K562 (cell line): ENCODE results near the gene DOCK4. TPM values are rescaled to one million over a fixed set of nuclear protein-coding genes. Genes with fewer than 3 reads are reported as not detected.

Experiments
- ATAC-seq: fragments of 200-7000 bp; cut with Tn5 transposase; 3 replicates; pipeline ENCODE4 v1.9.1; 2020; ENCODE audit warnings: moderate library complexity
- BruUV-seq: library from RNA; stranded (reverse); fragments of 400-500 nt; replicated peaks from 2 replicates; lab custom pipeline; 2021; lab: Mats Ljungman, UMichigan
- CTCF ChIA-PET: fragments of 300-600 bp; formaldehyde crosslinking; extraction: SDS; loops from one replicate; lab custom pipeline; 2021; ENCODE audit warnings: low intra/inter-chr PET ratio; lab: Yijun Ruan, JAX
- POLR2A ChIA-PET: fragments of 300-600, 350-650 bp; sonication (Branson Sonifier 250); formaldehyde crosslinking; extraction: SDS; loops from one replicate; lab custom pipeline; 2021; ENCODE audit warnings: antibody characterized with exemption, inconsistent platforms; lab: Yijun Ruan, JAX
- DNase-seq, 4 experiments: peaks; one replicate each; pipeline versions ENCODE4 v3.0.0 to v3.0.0-alpha.2; 2011 to 2018; ENCODE audit warnings: low spot score in 3 of 4, mixed read lengths in 3 of 4; ENCODE audit errors: extremely low read depth in 1 of 4
- FAIRE-seq: peaks from 2 replicates; lab custom pipeline; 2011; peaks lifted over from hg19 to GRCh38; lab: Jason Lieb, UNC
- H2AFZ ChIP-seq: 2 replicates; pipeline ENCODE4 v1.6.0; 2011; ENCODE audit warnings: low read depth, low read length, control low read depth, inconsistent platforms
- H3K27ac ChIP-seq: fragments of 200-600 bp; 3 replicates; pipeline ENCODE4 v1.8.0; 2011; ENCODE audit warnings: low read depth, mild to moderate bottlenecking, control low read depth, inconsistent platforms, low read length, moderate library complexity, mixed read lengths; ENCODE audit errors: extremely low read depth
- H3K27me3 ChIP-seq, 2 experiments: fragments of 300-600 bp in 1 of 2; 2 replicates in 1 of 2; 3 replicates in 1 of 2; pipeline versions ENCODE4 v1.6.0 to v1.8.0; 2011; ENCODE audit warnings: inconsistent platforms in 2 of 2, low read length in 2 of 2, mild to moderate bottlenecking in 1 of 2, mixed read lengths in 1 of 2, moderate library complexity in 1 of 2; ENCODE audit not compliant: control insufficient read depth in 2 of 2, insufficient read depth in 2 of 2
- H3K36me3 ChIP-seq: fragments of 300-600 bp; 3 replicates; pipeline ENCODE4 v1.8.0; 2011; ENCODE audit warnings: mild to moderate bottlenecking, low read length, inconsistent platforms; ENCODE audit not compliant: control insufficient read depth, insufficient read depth
- H3K4me1 ChIP-seq, 2 experiments: fragments of 200-600 bp in 1 of 2; replicated peaks in 1 of 2; 2 replicates in 1 of 2; 3 replicates in 1 of 2; pipeline versions ENCODE4 v1.5.1 to v1.8.0; 2011; ENCODE audit warnings: inconsistent platforms in 2 of 2, low read length in 2 of 2, mild to moderate bottlenecking in 1 of 2, mixed read lengths in 1 of 2, moderate library complexity in 1 of 2; ENCODE audit not compliant: control insufficient read depth in 2 of 2, insufficient read depth in 2 of 2
- H3K4me2 ChIP-seq: 2 replicates; pipeline ENCODE4 v1.6.1; 2011; ENCODE audit warnings: low read length, control low read depth, inconsistent platforms, mixed read lengths; ENCODE audit not compliant: insufficient read depth
- H3K4me3 ChIP-seq: fragments of 200-600 bp; sonication (generic), shearing (Covaris generic); 2 replicates; pipeline ENCODE4 v1.5.1; 2016; ENCODE audit warnings: control low read depth, inconsistent platforms
- H3K79me2 ChIP-seq: fragments of 200-600 bp; 3 replicates; pipeline ENCODE4 v1.8.0; 2011; ENCODE audit warnings: low read length, inconsistent platforms; ENCODE audit not compliant: control insufficient read depth, insufficient read depth
- H3K9ac ChIP-seq, 2 experiments: 2 replicates each; pipeline versions ENCODE4 v1.6.0 to v1.6.1; 2011; ENCODE audit warnings: low read depth in 2 of 2, low read length in 2 of 2, control low read depth in 1 of 2, inconsistent platforms in 1 of 2, mild to moderate bottlenecking in 1 of 2, mixed read lengths in 1 of 2; ENCODE audit not compliant: insufficient read depth in 1 of 2
- H3K9me1 ChIP-seq: one replicate; pipeline ENCODE4 v1.6.0; 2011; ENCODE audit warnings: inconsistent platforms, mild to moderate bottlenecking, low read length, moderate library complexity; ENCODE audit not compliant: control insufficient read depth, insufficient read depth
- H3K9me3 ChIP-seq: replicated peaks from 2 replicates; pipeline ENCODE4 v1.5.1; 2011; ENCODE audit warnings: low read depth, low read length, inconsistent platforms; ENCODE audit not compliant: control insufficient read depth, insufficient read depth
- H4K20me1 ChIP-seq: replicated peaks from 2 replicates; pipeline ENCODE4 v1.6.1; 2011; ENCODE audit warnings: low read length, inconsistent platforms, mixed read lengths; ENCODE audit not compliant: control insufficient read depth, insufficient read depth
- EHMT2 ChIP-seq: fragments of 450-650 bp; IDR thresholded peaks from 2 replicates; pipeline ENCODE4 v1.6.1; 2018; ENCODE audit warnings: antibody characterized with exemption
- ETV5 ChIP-seq: sonication (generic); formaldehyde crosslinking; IDR thresholded peaks from 2 replicates; pipeline ENCODE4 v1.4.0; 2020; ENCODE audit warnings: low read depth, mild to moderate bottlenecking, missing genetic modification reagents
- NFIC ChIP-seq: fragments of 450-650 bp; IDR thresholded peaks from 2 replicates; pipeline ENCODE4 v1.6.1; 2017; ENCODE audit warnings: mild to moderate bottlenecking, inconsistent platforms
- POLR2G ChIP-seq: fragments of 200-400 bp; formaldehyde crosslinking; IDR thresholded peaks from 2 replicates; pipeline ENCODE4 v1.6.1; 2017; ENCODE audit warnings: low read depth, mild to moderate bottlenecking, antibody characterized with exemption, low read length, moderate library complexity
- PYGO2 ChIP-seq: fragments of 450-650 bp; IDR thresholded peaks from 2 replicates; pipeline ENCODE4 v1.6.1; 2016; ENCODE audit warnings: mild to moderate bottlenecking, missing genetic modification characterization, moderate library complexity, missing compliant biosample characterization
- RBFOX2 ChIP-seq: fragments of 200-400 bp; formaldehyde crosslinking; IDR thresholded peaks from 2 replicates; pipeline ENCODE4 v1.6.1; 2017; ENCODE audit warnings: low read depth, mild to moderate bottlenecking, low read length, moderate library complexity
- RBM15 ChIP-seq: fragments of 200-400 bp; formaldehyde crosslinking; IDR thresholded peaks from 2 replicates; pipeline ENCODE4 v1.6.1; 2018; ENCODE audit warnings: mild to moderate bottlenecking, low read length, moderate library complexity; ENCODE audit not compliant: insufficient read depth
- SMARCB1 ChIP-seq: IDR thresholded peaks from 2 replicates; pipeline ENCODE4 v1.6.1; 2011; ENCODE audit warnings: improper control_type of control experiment, low read depth; ENCODE audit not compliant: insufficient read length
- ZC3H8 ChIP-seq: fragments of 450-650 bp; IDR thresholded peaks from 2 replicates; pipeline ENCODE4 v1.6.1; 2017
- ZKSCAN1 ChIP-seq: fragments of 150-350 bp; IDR thresholded peaks from 2 replicates; pipeline ENCODE4 v1.6.1; 2016; ENCODE audit warnings: low read depth, low read length
- ZNF449 ChIP-seq: fragments of 250-450 bp; sonication (Bioruptor Pico); IDR thresholded peaks from 2 replicates; pipeline ENCODE4 v1.8.0; 2022; ENCODE audit warnings: moderate library complexity, mild to moderate bottlenecking, inconsistent platforms
- WGBS: fragments of 100-300 bp; shearing (Covaris generic); methylation state at CpG from one replicate; pipeline ENCODE4 v1.1.6; 2016; ENCODE audit warnings: low coverage, mixed read lengths; ENCODE audit not compliant: insufficient coverage; ENCODE audit errors: missing lambda C conversion rate; 5-methylcytosine and 5-hydroxymethylcytosine counted together
- in situ Hi-C: fragments of 300-500 bp; cut with MboI; formaldehyde crosslinking; loops from 4 replicates; pipeline ENCODE4 v1.15.0; 2018; ENCODE audit warnings: inconsistent platforms, mixed read lengths
- intact Hi-C: fragments of 100-400 bp; cut with micrococcal nuclease; formaldehyde crosslinking; loops from 2 replicates; pipeline ENCODE4 v1.14.2; 2022
- polyA plus RNA-seq, 8 experiments: library from polyadenylated mRNA; depleted of rRNA in 4 of 8; stranded (reverse) in 5 of 8; unstranded in 3 of 8; fragments of >200 nt; fragmentation: Nextera tagmentation in 2 of 8; fragmentation: Illumina TruSeq in 1 of 8; extraction: Ambion mirVana in 2 of 8; extraction: Trizol in 1 of 8; gene quantifications; 2 replicates each; pipeline versions ENCODE4 v1.2.1 to v1.2.3, GENCODE V29; 2011 to 2014; ENCODE audit warnings: inconsistent platforms in 1 of 8, missing spikeins in 1 of 8
- total RNA-seq, 7 experiments: library from RNA; depleted of rRNA in 6 of 7; stranded (reverse); fragments of >200 nt in 6 of 7; fragmentation: Illumina TruSeq in 2 of 7; extraction: Trizol in 2 of 7; gene quantifications; 2 replicates each; pipeline versions ENCODE4 v1.2.1 to v1.2.3, GENCODE V29; 2011 to 2021; ENCODE audit warnings: low replicate concordance in 1 of 7
- TF ChIP-seq, protein P1 (sequence below), 2 experiments: fragments of 450-650 bp; IDR thresholded peaks; 2 replicates each; pipeline ENCODE4 v1.6.1; 2016; ENCODE audit warnings: mild to moderate bottlenecking in 2 of 2, borderline replicate concordance in 1 of 2, low read depth in 1 of 2, moderate library complexity in 1 of 2

Gene DOCK4
- total and polyA plus RNA-seq, 9 of the 15 experiments (the other 6 are each of a cell fraction or from before 2014, with no cell fraction given) = 0.42 to 5.7 (median 2.3) TPM

DNA sequence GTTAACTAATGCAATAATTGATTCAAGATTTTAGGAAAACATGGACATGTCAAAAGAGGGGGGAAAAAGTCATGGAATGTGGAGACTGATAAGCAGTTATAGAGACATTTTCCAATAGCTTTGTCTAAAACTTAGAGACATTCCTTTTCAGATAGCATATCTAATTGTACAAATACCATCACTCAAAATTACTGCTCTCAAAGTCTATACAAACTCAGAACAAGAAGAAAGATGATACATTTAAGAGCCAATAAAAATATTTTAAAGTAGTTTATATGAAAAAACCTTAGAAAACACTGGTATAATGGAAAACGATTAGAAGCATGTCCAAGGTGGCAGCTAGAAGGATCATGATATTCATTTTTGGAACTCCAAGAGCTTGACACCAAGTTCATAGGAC lies 146.5 kb downstream of the DOCK4 start (continued):
- TF ChIP-seq PYGO2 (tag) (no peak), ZNF449 (CRISPR knock-in tag) (no peak), NFIC (no peak), ETV5 (no peak), RBM15 (no peak), POLR2G (no peak)

DNA sequence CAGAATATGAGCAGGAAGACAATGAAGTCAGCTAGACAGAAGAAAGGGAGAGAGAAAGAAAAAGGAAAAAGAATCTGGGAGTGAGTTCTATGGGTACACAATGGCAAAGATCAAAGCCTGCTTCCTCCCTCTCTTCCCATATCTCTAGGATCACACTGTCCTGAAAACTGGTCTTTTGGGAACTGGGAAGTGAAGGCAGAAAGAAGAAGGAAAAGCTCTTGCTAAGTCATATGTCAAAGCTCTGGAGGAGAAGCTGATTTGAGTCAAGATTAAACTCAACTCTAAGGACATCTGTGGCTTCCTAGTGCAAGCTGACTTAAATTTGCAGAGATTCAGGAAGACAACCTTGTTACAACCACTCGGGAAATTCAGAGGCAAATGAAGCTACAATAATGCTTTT lies 147.5 kb downstream of the DOCK4 start:
- no peak overlapping the region for H2AFZ ChIP-seq
- H4K20me1 ChIP-seq = no peaks in the 10 kb centered on the region
- no peak for FAIRE-seq
- CTCF ChIA-PET = no interaction called here
- no peak for TF ChIP-seq RBFOX2
- TF ChIP-seq ZC3H8 = no peak
- TF ChIP-seq SMARCB1 = no peak
- TF ChIP-seq EHMT2 = no peak
- TF ChIP-seq ZKSCAN1 = no peak
- TF ChIP-seq, protein P1, sequence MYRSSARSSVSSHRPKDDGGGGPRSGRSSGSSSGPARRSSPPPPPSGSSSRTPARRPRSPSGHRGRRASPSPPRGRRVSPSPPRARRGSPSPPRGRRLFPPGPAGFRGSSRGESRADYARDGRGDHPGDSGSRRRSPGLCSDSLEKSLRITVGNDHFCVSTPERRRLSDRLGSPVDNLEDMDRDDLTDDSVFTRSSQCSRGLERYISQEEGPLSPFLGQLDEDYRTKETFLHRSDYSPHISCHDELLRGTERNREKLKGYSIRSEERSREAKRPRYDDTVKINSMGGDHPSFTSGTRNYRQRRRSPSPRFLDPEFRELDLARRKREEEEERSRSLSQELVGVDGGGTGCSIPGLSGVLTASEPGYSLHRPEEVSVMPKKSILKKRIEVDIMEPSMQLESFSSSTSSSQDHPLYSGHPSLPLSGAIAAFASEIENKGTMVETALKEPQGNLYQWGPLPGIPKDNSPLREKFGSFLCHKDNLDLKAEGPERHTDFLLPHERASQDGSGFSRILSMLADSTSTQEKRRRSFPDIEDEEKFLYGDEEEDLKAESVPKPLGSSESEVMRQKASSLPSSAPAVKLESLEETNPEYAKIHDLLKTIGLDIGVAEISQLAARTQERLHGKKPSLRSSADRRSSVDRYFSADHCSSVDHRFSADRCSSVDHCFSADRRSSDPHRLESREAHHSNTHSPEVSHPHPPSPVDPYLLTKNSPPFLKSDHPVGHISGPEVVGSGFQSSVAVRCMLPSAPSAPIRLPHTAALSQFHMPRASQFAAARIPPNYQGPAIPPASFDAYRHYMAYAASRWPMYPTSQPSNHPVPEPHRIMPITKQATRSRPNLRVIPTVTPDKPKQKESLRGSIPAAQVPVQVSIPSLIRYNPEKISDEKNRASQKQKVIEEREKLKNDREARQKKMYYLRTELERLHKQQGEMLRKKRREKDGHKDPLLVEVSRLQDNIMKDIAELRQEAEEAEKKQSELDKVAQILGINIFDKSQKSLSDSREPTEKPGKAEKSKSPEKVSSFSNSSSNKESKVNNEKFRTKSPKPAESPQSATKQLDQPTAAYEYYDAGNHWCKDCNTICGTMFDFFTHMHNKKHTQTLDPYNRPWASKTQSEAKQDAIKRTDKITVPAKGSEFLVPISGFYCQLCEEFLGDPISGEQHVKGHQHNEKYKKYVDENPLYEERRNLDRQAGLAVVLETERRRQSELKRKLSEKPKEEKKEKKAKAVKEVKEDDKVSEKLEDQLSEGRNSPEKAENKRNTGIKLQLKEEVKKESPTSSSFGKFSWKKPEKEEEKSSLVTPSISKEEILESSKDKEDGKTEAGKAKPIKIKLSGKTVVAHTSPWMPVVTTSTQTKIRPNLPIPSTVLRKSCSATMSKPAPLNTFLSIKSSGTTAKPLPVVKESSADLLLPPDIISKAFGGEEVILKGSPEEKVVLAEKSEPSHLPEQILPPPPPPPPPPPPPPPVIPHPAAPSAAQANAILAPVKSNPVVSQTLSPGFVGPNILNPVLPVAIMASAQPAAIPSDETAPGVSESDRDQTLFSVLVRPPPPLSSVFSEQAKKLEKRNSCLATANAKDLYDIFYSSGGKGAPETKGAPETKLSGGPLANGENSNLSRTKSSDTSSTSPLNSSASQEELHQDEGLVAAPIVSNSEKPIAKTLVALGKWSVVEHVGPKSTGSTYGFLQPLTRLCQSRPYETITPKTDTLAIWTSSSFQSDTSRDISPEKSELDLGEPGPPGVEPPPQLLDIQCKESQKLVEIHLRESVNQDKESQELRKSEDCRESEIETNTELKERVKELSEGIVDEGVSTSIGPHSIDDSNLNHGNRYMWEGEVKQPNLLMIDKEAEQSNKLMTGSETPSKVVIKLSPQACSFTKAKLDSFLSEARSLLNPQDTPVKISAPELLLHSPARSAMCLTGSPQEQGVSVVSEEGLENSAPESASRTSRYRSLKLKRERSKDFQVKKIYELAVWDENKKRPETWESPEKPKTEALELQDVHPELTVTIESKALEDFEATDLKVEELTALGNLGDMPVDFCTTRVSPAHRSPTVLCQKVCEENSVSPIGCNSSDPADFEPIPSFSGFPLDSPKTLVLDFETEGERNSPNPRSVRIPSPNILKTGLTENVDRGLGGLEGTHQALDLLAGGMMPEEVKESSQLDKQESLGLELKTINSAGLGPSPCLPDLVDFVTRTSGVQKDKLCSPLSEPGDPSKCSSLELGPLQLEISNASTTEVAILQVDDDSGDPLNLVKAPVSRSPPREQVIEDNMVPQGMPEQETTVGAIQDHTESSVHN (IDR thresholded peaks at IDR 0.05; ENCODE audit: borderline replicate concordance in 1 of 2, low read depth in 1 of 2) = no peak
- no peak for DNase-seq
- in situ Hi-C loops (no loop called here), intact Hi-C loops (no loop called here)
- no TSS peak for BruUV-seq
- H3K27me3 ChIP-seq = peaks cover 0 to 5% of the 10 kb centered on the region in 2 experiments; a peak in 2 of 5 replicates
- no peaks in the 10 kb centered on the region for H3K4me1 ChIP-seq
- H3K4me3 ChIP-seq = no peak overlapping the region
- H3K36me3 ChIP-seq = no peaks in the 10 kb centered on the region
- H3K4me2 ChIP-seq = no peak overlapping the region
- no peak for ATAC-seq
- H3K27ac ChIP-seq = no peak overlapping the region
- H3K79me2 ChIP-seq = no peaks in the 10 kb centered on the region
- H3K9me1 ChIP-seq = no peaks in the 10 kb centered on the region
- H3K9me3 ChIP-seq = no peaks in the 10 kb centered on the region
- 0% methylated on average over 1 of the region's 1 CpG for WGBS
- POLR2A ChIA-PET = interaction anchor here (0.6 kb wide), 1 partner anchor 9 kb away, joined by 3 read pairs; no protein-coding TSS in a partner anchor
- H3K9ac ChIP-seq = no peak overlapping the region
